MG63 (cell line): ENCODE data around the gene PSMB5. TPM values are rescaled to one million over a fixed set of nuclear protein-coding genes. Genes with fewer than 3 reads are reported as not detected.

Experiments
- DNase-seq: peaks from one replicate; pipeline ENCODE4 v3.0.0-alpha.2; 2020
- H3K27me3 ChIP-seq: fragments of 250-450 bp; sonication (Bioruptor Pico); 2 replicates; pipeline ENCODE4 v1.5.1; 2020; ENCODE audit warnings: mild to moderate bottlenecking, moderate library complexity
- H3K36me3 ChIP-seq: fragments of 250-450 bp; sonication (Bioruptor Pico); 2 replicates; pipeline ENCODE4 v1.5.1; 2020; ENCODE audit warnings: mild to moderate bottlenecking, moderate library complexity
- H3K4me3 ChIP-seq: fragments of 250-450 bp; sonication (Bioruptor Pico); 2 replicates; pipeline ENCODE4 v1.5.1; 2020; ENCODE audit warnings: mild to moderate bottlenecking, moderate library complexity
- H3K9me3 ChIP-seq: fragments of 250-450 bp; sonication (Bioruptor Pico); 2 replicates; pipeline ENCODE4 v1.5.1; 2020; ENCODE audit warnings: mild to moderate bottlenecking, moderate library complexity
- total RNA-seq: library from RNA; depleted of rRNA; stranded (reverse); fragments of >200 nt; shearing (Covaris generic); gene quantifications from 2 replicates; pipeline ENCODE4 v1.2.3, GENCODE V29; 2014; ENCODE audit warnings: low replicate concordance

The PSMB5 gene
- total RNA-seq, 1 experiment from 2014 or later, result 273 TPM

GRCh38 chr14:23066368-23066767 lies 31.7 kb upstream of the PSMB5 start:
- peaks cover 60% of the 10 kb centered on the region for H3K36me3 ChIP-seq
- no peak overlapping the region for H3K4me3 ChIP-seq
- no peak for DNase-seq
- no peaks in the 10 kb centered on the region for H3K9me3 ChIP-seq
- no peaks in the 10 kb centered on the region for H3K27me3 ChIP-seq

- Histone ChIP-seq H3K36me3 (peaks cover 67% of the 10 kb centered on the region), H3K4me3 (no peak overlapping the region), H3K27me3 (no peaks in the 10 kb centered on the region), H3K9me3 (no peaks in the 10 kb centered on the region)
- DNase-seq, result no peak
Observed at GRCh38 chr14:23063601-23064000, 28.9 kb upstream of the PSMB5 start.

- Histone ChIP-seq H3K27me3 (no peaks in the 10 kb centered on the region), H3K4me3 (no peak overlapping the region), H3K36me3 (peaks cover 56% of the 10 kb centered on the region), H3K9me3 (no peaks in the 10 kb centered on the region)
- DNase-seq, result peak; percentile 86
Observed at GRCh38 chr14:23062002-23062401, 27.3 kb upstream of the PSMB5 start.

- Histone ChIP-seq H3K36me3 (peaks cover 45% of the 10 kb centered on the region), H3K9me3 (no peaks in the 10 kb centered on the region)
- DNase-seq, result no peak
Observed at GRCh38 chr14:23060536-23061260, 26.0 kb upstream of the PSMB5 start.

GRCh38 chr14:23058654-23059504 lies 24.2 kb upstream of the PSMB5 start:
- no peak for DNase-seq
- H3K27me3 ChIP-seq, result no peaks in the 10 kb centered on the region
- peaks cover 36% of the 10 kb centered on the region for H3K36me3 ChIP-seq
- no peaks in the 10 kb centered on the region for H3K9me3 ChIP-seq
- no peak overlapping the region for H3K4me3 ChIP-seq

More at GRCh38 chr14:23060536-23061260, 26.0 kb upstream of the PSMB5 start:
- Histone ChIP-seq H3K4me3 (no peak overlapping the region), H3K27me3 (no peaks in the 10 kb centered on the region)

- Histone ChIP-seq H3K9me3 (no peaks in the 10 kb centered on the region), H3K36me3 (peaks cover 30% of the 10 kb centered on the region), H3K4me3 (peak overlapping the region; percentile 52), H3K27me3 (no peaks in the 10 kb centered on the region)
- peak; percentile 77 for DNase-seq
Observed at GRCh38 chr14:23057757-23058653, 23.3 kb upstream of the PSMB5 start.

GRCh38 chr14:23056956-23057756 lies 22.5 kb upstream of the PSMB5 start, which contains the start of gene CDH24:
CDH24 (minus strand) TSS chr14:23057520; CDS start chr14:23055733, 1,787 bp downstream.
- peak; percentile 76 for DNase-seq
- peaks cover 21% of the 10 kb centered on the region for H3K36me3 ChIP-seq
- no peaks in the 10 kb centered on the region for H3K27me3 ChIP-seq
- no peaks in the 10 kb centered on the region for H3K9me3 ChIP-seq
- peak within 1 kb of the TSS; percentile 52 for H3K4me3 ChIP-seq

- peak; percentile 50 for DNase-seq
Observed at GRCh38 chr14:23056145-23056955, 21.6 kb upstream of the PSMB5 start.

GRCh38 chr14:23055621-23056144 lies 21.0 kb upstream of the PSMB5 start:
- Histone ChIP-seq H3K9me3 (no peaks in the 10 kb centered on the region), H3K36me3 (peaks cover 9% of the 10 kb centered on the region)
- no peak for DNase-seq

More at GRCh38 chr14:23056145-23056955, 21.6 kb upstream of the PSMB5 start:
- H3K9me3 ChIP-seq, result no peaks in the 10 kb centered on the region
- peak overlapping the region; percentile 40 for H3K4me3 ChIP-seq
- no peaks in the 10 kb centered on the region for H3K27me3 ChIP-seq
- H3K36me3 ChIP-seq, result peaks cover 14% of the 10 kb centered on the region

GRCh38 chr14:23055147-23055550 lies 20.4 kb upstream of the PSMB5 start:
- H3K36me3 ChIP-seq, result peaks cover 3% of the 10 kb centered on the region
- no peaks in the 10 kb centered on the region for H3K9me3 ChIP-seq
- no peak overlapping the region for H3K4me3 ChIP-seq
- no peaks in the 10 kb centered on the region for H3K27me3 ChIP-seq
- no peak for DNase-seq

More at GRCh38 chr14:23055621-23056144, 21.0 kb upstream of the PSMB5 start:
- Histone ChIP-seq H3K4me3 (no peak overlapping the region), H3K27me3 (no peaks in the 10 kb centered on the region)

GRCh38 chr14:23054000-23054811 lies 19.5 kb upstream of the PSMB5 start:
- Histone ChIP-seq H3K9me3 (no peaks in the 10 kb centered on the region), H3K27me3 (no peaks in the 10 kb centered on the region), H3K4me3 (no peak overlapping the region), H3K36me3 (no peaks in the 10 kb centered on the region)
- DNase-seq, result no peak

GRCh38 chr14:23053426-23053825 lies 18.7 kb upstream of the PSMB5 start:
- Histone ChIP-seq H3K27me3 (no peaks in the 10 kb centered on the region), H3K4me3 (no peak overlapping the region), H3K36me3 (no peaks in the 10 kb centered on the region), H3K9me3 (no peaks in the 10 kb centered on the region)
- no peak for DNase-seq

- H3K9me3 ChIP-seq, result no peaks in the 10 kb centered on the region
- no peaks in the 10 kb centered on the region for H3K27me3 ChIP-seq
- no peak overlapping the region for H3K4me3 ChIP-seq
- H3K36me3 ChIP-seq, result no peaks in the 10 kb centered on the region
- no peak for DNase-seq
Observed at GRCh38 chr14:23052671-23053070, 18.0 kb upstream of the PSMB5 start.

- H3K9me3 ChIP-seq, result no peaks in the 10 kb centered on the region
- H3K4me3 ChIP-seq, result no peak overlapping the region
- DNase-seq, result no peak
- H3K36me3 ChIP-seq, result no peaks in the 10 kb centered on the region
- H3K27me3 ChIP-seq, result no peaks in the 10 kb centered on the region
Observed at GRCh38 chr14:23052182-23052623, 17.5 kb upstream of the PSMB5 start.
